ENCODE results near the gene CCND3. TPM values are rescaled to one million over a fixed set of nuclear protein-coding genes. Genes with fewer than 3 reads are reported as not detected.

The CCND3 gene
- polyA plus RNA-seq, 1 experiment: 25.8 TPM

DNA sequence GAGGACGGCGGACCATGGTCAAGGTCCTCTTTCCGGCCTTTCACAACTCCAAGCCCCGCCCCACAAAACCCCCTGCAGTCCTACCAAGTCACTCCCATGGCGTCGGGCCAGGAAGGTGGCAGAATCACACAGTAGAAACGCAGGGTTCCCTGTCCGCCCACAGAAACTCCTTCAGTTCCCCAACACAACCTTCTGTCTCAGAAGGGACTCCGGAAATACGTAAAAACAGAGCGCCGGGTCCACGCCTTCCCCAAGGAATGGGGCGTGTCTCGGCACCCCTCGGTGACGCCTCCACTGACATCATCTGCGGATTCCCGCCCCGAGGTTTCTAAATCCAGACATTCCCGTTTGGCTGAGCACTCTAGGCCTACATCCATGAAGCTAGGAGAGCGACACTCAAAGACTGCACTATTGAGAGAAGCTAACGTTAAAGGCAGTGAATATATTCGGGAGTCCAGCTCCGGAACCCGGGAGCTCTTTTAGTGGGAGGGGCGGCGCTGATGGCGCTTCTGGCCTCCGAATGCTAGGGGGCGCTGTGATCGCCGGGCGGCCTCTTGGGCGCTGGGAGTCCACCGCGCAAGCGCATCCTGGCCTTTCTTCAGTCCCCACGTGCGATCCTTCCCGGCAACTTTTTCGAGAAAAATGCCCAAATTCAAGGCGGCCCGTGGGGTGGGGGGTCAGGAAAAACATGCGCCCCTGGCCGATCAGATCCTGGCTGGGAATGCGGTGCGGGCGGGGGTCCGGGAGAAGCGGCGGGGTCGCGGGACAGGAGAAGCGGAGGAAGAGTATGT, 20.5 kb downstream of the CCND3 start, which contains the start of the genes BYSL and MED20:
Gene BYSL (plus strand): TSS at position 579 of the 791 bp plus-strand sequence. CDS start 64 bp downstream, at position 643.
Gene MED20 (minus strand): TSS at position 219 of the 791 bp plus-strand sequence. CDS start 121 bp downstream, at position 98.
- TF ChIP-seq, protein P1, sequence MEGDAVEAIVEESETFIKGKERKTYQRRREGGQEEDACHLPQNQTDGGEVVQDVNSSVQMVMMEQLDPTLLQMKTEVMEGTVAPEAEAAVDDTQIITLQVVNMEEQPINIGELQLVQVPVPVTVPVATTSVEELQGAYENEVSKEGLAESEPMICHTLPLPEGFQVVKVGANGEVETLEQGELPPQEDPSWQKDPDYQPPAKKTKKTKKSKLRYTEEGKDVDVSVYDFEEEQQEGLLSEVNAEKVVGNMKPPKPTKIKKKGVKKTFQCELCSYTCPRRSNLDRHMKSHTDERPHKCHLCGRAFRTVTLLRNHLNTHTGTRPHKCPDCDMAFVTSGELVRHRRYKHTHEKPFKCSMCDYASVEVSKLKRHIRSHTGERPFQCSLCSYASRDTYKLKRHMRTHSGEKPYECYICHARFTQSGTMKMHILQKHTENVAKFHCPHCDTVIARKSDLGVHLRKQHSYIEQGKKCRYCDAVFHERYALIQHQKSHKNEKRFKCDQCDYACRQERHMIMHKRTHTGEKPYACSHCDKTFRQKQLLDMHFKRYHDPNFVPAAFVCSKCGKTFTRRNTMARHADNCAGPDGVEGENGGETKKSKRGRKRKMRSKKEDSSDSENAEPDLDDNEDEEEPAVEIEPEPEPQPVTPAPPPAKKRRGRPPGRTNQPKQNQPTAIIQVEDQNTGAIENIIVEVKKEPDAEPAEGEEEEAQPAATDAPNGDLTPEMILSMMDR (IDR thresholded peaks at IDR 0.05; ENCODE audit: low read depth, low read length): peak; percentile 95
- H3K9me3 ChIP-seq (ENCODE audit: control insufficient read depth, insufficient read depth, low read length): no peaks in the 10 kb centered on the region
- no peaks in the 10 kb centered on the region for H3K27me3 ChIP-seq (ENCODE audit: control insufficient read depth, insufficient read depth, low read length)
- peak within 1 kb of the TSS; percentile 95 for H3K27ac ChIP-seq (ENCODE audit: low read depth, low read length)
- POLR2A ChIA-PET: interaction anchor here (0.7 to 1.5 kb wide), 6 partner anchors 15 to 134 kb away, joined by 3 to 17 read pairs (median 6); partner anchors contain the start of genes TOMM6 and USP49
- CTCF ChIA-PET: interaction anchor here (0.5 to 3.1 kb wide), 86 partner anchors 8 to 1789 kb away, joined by 3 to 144 read pairs (median 5); partner anchors contain the start of genes CCND3, TAF8, TOMM6 and USP49
- H3K4me3 ChIP-seq (ENCODE audit: low read depth, low read length): peak within 1 kb of the TSS; percentile 74
- DNase-seq (ENCODE audit: low read depth, low spot score): peak; percentile 79

DNA sequence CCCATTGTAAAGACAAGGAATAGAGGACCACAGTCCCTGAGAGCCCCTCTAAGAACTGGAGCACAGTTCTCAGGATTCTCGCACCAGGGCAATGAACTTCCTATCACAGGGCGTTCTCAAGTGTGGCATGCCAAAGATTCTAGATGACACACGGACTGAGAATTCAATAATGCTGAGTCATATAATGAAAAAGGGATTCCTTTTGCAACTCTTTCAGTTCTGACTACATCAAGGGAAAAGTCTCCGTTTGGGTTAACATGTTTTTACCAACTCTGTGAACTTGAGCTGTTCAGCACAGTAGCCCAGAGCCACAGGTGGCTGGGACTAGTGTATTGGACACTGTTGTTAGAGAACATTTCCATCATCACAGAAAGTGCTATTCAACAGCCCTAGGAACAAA, 24.1 kb downstream of the CCND3 start:
- Histone ChIP-seq H3K27ac (ENCODE audit: low read depth, low read length) (peak overlapping the region; percentile 92), H3K9me3 (ENCODE audit: control insufficient read depth, insufficient read depth, low read length) (no peaks in the 10 kb centered on the region), H3K27me3 (ENCODE audit: control insufficient read depth, insufficient read depth, low read length) (no peaks in the 10 kb centered on the region), H3K4me3 (ENCODE audit: low read depth, low read length) (no peak overlapping the region)
- TF ChIP-seq, protein P1 (IDR thresholded peaks at IDR 0.05; ENCODE audit: low read depth, low read length): no peak
- ChIA-PET CTCF (interaction anchor here (1.5 kb wide), 1 partner anchor 130 kb away, joined by 6 read pairs; the partner anchor contains the start of gene TOMM6), POLR2A (interaction anchor here (1.0 kb wide), 1 partner anchor 15 kb away, joined by 3 read pairs; no protein-coding TSS in a partner anchor)
- DNase-seq (ENCODE audit: low read depth, low spot score): peak; percentile 78

DNA sequence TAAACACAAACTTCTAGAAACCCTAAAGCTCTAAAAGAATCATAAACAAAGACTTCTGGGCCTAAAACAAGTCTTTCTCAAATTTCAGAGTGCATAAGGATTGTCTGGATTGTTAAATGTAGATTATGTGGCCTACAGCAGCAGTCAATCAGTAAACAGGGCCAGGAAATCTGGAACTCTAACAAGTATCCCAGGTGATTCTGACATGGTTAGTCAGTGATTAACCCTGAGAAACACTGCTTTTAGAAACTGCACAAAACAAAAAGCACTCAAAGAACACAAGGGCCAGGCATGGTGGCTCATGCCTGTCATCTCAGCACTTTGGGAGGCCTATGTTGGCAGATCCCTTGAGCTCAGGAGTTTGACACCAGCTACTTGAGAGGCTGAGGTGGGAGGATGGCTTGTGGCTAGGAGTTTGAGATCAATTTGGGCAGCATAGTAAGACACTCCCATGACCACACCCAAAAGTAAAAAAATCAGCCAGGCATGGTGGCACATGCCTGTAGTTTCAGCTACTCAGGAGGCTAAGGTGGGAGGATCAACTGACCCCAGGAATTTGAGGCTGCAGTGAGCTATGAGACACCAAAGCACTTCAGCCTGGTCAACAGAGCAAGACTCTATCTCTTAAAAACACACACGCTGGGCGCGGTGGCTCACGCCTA, 26.6 kb downstream of the CCND3 start:
- CTCF ChIA-PET: interaction anchor here (2.3 kb wide), 1 partner anchor 128 kb away, joined by 11 read pairs; the partner anchor contains the start of gene TOMM6
- Histone ChIP-seq H3K27me3 (ENCODE audit: control insufficient read depth, insufficient read depth, low read length) (no peaks in the 10 kb centered on the region), H3K9me3 (ENCODE audit: control insufficient read depth, insufficient read depth, low read length) (no peaks in the 10 kb centered on the region), H3K4me3 (ENCODE audit: low read depth, low read length) (no peak overlapping the region), H3K27ac (ENCODE audit: low read depth, low read length) (no peak overlapping the region)
- POLR2A ChIA-PET: no interaction called here
- no peak for DNase-seq (ENCODE audit: low read depth, low spot score)
- TF ChIP-seq, protein P1 (IDR thresholded peaks at IDR 0.05; ENCODE audit: low read depth, low read length): no peak

DNA sequence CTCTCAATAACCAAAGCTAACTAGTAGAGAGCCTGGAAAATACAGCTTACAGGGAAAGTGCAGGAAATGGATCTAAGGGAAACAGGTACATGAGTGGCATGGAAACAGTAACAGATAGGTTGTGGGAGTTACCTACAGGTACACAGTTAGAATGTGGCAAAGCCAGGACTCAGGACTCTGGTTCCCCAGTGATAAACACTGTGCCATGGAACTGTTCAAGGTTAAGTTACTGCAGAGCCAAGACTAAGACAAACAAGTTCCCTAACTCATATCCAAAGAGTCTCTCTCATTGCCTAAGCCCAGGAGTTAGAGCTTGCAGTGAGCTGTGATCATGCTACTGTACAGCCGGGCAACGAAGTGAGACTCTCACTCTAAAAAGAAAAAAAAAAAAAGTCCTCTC, 27.3 kb downstream of the CCND3 start:
- ChIA-PET CTCF (interaction anchor here (2.3 kb wide), 1 partner anchor 127 kb away, joined by 11 read pairs; the partner anchor contains the start of gene TOMM6), POLR2A (no interaction called here)
- DNase-seq (ENCODE audit: low read depth, low spot score): no peak
- Histone ChIP-seq H3K27ac (ENCODE audit: low read depth, low read length) (no peak overlapping the region), H3K4me3 (ENCODE audit: low read depth, low read length) (no peak overlapping the region), H3K27me3 (ENCODE audit: control insufficient read depth, insufficient read depth, low read length) (no peaks in the 10 kb centered on the region), H3K9me3 (ENCODE audit: control insufficient read depth, insufficient read depth, low read length) (no peaks in the 10 kb centered on the region)
- TF ChIP-seq, protein P1 (IDR thresholded peaks at IDR 0.05; ENCODE audit: low read depth, low read length): no peak
